NK-92 treated with Interleukin-12 subunit alpha and Interleukin-12 subunit beta, amount 100 ng/mL, for 24 hours (cell line): ENCODE results near the gene OR2S2.
"Not testable (repeated sequence)": the region's sequence is repeated elsewhere in the genome, so short reads cannot be mapped to it uniquely, and the experiment has no call there.

Experiments used
- DNase-seq: peaks from one replicate; lab custom pipeline; 2025; lab: John Stamatoyannopoulos, UW

Gene OR2S2

GRCh38 chr9:35962126-35962906 lies 4.4 kb upstream of the OR2S2 start:
- no peak for DNase-seq

GRCh38 chr9:35960039-35960655 lies 2.2 kb upstream of the OR2S2 start:
- no peak for DNase-seq

- DNase-seq = no peak
Measured at GRCh38 chr9:35956651-35957050, 1.3 kb downstream of the OR2S2 start.

GRCh38 chr9:35954942-35955546 lies 2.9 kb downstream of the OR2S2 start:
- DNase-seq = peak; percentile 9

GRCh38 chr9:35952526-35953191 lies 5.3 kb downstream of the OR2S2 start:
- no peak for DNase-seq

- DNase-seq = no peak
Measured at GRCh38 chr9:35951736-35952135, 6.2 kb downstream of the OR2S2 start.

- no peak for DNase-seq
Measured at GRCh38 chr9:35948901-35949318, 9.0 kb downstream of the OR2S2 start.

- DNase-seq = no peak
Measured at GRCh38 chr9:35948451-35948850, 9.5 kb downstream of the OR2S2 start.

GRCh38 chr9:35945341-35946018 lies 12.5 kb downstream of the OR2S2 start:
- peak; percentile 29 for DNase-seq

- DNase-seq = no peak
Measured at GRCh38 chr9:35944841-35945240, 13.1 kb downstream of the OR2S2 start.

GRCh38 chr9:35944173-35944572 lies 13.8 kb downstream of the OR2S2 start:
- DNase-seq = no peak

GRCh38 chr9:35942286-35942685 lies 15.7 kb downstream of the OR2S2 start:
- DNase-seq = no peak

GRCh38 chr9:35940458-35941407 lies 17.2 kb downstream of the OR2S2 start:
- no peak for DNase-seq

GRCh38 chr9:35939679-35940250 lies 18.2 kb downstream of the OR2S2 start:
- DNase-seq = no peak

- DNase-seq = no peak
Measured at GRCh38 chr9:35938474-35939356, 19.2 kb downstream of the OR2S2 start.

- DNase-seq = no peak
Measured at GRCh38 chr9:35937227-35937626, 20.7 kb downstream of the OR2S2 start.

- DNase-seq = no peak
Measured at GRCh38 chr9:35935755-35936509, 22.0 kb downstream of the OR2S2 start.

GRCh38 chr9:35935261-35935660 lies 22.7 kb downstream of the OR2S2 start:
- no peak for DNase-seq

- DNase-seq = not testable (repeated sequence)
Measured at GRCh38 chr9:35934069-35934468, 23.9 kb downstream of the OR2S2 start.
